GM21447 (cell line): Measurements from ENCODE around the gene GTF2A1L.
"Not testable (repeated sequence)": the region's sequence is repeated elsewhere in the genome, so short reads cannot be mapped to it uniquely, and the experiment has no call there.

ENCODE experiments used
- ATAC-seq: cut with Tn5 transposase; IDR thresholded peaks from one replicate; pipeline ENCODE4 v1.9.1; 2021; ENCODE audit not compliant: unreplicated experiment

Gene GTF2A1L

DNA sequence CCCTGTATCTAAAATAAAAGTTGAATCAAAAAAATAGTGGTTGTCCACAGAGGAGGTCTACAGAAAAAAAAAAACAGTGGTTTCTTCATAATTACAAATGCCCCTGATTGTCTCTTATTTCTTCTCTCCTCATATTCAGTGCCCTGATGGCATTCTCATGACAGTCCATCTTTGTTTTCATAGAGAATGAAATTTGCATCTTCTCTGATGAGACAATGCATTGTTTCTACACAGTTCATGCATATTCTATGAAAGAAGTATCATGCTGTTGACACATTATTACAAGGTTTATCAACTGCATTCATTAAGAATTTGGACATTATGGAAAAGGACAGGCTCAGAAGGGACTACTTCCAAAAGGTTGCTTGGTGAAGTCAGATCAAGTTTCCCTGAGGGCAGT lies 78.3 kb downstream of the GTF2A1L start:
- no peak for ATAC-seq

DNA sequence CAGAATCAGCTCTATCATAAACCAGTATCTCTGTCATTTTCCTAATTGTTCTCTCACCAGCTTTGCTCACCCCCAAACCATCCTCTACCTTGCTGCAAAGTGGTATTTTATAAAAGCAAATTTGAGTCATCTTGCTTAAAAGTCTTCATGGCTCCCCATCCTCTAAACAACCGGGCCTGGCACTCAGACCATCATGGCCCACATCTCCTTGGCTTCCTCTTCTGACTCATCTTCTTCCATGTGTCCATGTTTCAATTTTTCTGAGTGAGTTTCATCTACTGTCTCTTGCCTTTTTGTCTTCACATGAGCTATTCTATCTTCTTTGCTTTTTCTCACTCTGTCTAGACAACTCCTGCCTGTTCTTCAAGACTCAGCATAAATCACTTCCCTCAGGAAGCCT lies 79.2 kb downstream of the GTF2A1L start:
- ATAC-seq, result no peak

DNA sequence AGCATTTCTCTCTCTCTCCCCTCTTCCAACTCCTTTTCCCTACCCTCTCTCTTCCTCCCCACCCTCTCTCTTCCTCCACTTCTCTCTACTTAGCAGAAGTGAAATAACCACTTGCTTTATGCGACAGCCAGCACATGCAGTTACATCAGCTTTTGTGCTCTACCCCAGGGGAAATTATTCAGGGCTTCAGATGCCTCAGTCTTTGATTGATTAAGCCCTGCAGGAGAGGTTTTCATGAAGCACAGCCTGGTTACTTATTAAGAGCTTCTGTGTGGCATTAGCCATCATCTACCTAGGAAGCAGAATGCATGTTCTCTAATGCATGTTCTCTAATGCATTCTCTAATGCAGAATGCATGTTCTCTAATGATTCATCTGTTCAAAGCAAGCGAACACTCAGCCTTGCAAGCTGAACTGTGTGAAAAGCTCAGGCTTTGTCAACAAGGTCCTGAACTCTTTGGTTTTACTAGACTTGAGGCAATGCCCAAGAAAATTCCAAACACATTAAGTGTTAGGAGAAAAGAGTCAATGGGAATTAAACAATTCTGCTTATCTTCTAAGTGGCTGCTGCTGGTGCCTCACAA lies 81.8 kb downstream of the GTF2A1L start:
- ATAC-seq, result no peak

DNA sequence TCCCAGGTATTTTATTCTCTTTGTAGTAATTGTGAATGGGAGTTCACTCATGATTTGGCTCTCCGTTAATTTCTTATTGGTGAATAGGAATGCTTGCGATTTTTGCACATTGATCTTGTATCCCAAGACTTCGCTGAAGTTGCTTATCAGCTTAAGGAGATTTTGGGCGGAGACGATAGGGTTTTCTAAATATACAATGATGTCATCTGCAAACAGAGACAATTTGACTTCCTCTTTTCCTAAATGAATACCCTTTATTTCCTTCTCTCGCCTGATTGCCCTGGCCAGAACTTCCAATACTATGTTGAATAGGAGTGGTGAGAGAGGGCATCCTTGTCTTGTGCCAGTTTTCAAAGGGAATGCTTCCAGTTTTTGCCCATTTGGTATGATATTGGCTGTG lies 86.0 kb downstream of the GTF2A1L start:
- ATAC-seq, result not testable (repeated sequence)

DNA sequence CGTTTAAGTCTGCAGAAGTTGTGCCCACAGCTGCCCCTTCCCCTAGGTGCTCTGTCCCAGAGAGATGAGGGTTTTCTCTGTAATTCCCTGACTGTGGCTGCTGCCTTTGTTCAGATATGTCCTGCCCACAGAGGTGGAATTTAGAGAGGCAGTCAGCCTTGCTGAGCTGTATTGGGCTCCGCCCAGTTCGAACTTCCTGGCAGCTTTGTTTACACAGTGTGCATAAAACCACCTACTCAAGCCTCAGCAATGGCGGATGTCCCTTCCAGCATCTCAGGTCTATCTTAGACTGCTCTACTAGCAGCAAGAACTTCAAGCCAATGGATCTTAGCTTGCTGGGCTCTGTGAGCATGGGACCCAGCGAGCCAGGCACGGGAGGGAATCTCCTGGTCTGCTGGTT lies 89.8 kb downstream of the GTF2A1L start:
- ATAC-seq, result no peak

DNA sequence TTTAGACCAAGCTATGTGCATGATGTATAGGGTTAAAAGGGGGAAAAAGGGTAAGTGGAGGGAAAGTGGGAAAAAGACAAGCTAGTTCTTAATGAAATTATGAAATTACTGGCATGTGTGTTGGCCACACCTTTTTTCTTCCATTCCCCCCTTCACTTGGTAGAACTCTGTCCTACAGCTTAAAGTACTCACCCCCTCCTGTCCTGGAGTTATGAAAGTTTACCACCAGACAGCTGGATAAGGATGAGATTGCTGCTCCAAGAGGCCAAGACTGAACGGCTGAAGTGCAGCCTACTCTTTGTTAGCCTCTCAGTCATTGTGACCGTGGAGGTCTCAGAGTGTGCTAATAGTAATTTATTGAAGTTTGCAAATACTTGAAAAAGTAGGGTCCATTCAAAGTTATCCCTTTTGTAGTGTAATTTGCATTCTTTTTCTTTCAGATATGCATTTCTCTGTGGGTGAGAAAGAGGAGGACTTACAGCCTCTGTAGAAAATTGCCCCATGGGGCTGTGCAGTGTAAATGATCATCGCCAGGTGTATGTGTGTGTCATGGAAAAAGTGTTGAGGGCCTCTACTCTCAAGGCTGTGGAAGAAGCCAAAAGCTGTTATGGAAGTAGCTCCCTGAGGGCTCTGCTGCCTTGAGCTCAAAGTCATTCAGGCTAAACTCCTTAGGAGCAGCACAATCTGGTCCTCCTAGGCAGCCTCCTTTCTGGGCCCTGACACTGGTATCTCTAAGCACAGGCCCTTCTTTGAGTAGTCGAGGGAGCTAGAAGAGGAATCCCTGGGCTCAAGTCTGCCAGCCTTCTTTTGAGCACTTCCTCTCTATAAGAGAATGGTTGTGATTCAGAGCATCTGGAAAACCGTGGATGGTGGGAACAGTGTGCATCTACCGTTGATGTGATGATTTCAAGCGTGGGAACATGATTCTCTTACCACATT lies 91.7 kb downstream of the GTF2A1L start:
- ATAC-seq, result no peak

DNA sequence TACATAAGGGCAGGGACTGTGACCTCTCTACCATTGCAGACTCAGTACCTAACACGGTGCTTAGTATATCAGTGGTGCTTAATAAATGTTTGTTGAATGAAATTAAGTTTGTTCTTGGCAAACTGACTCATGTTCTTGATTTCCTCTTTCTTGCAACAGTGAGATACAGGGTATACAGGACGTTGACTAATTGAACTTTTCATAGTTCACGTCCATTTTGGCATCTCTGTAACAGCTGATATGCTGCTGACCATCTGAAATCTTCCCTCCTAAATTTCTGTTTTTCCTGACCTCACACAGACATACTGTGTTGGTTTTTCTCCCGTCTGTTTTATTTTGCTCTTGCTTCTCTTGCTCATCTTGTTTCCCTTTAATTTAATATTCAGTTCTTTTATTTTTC lies 93.7 kb downstream of the GTF2A1L start:
- ATAC-seq, result no peak

DNA sequence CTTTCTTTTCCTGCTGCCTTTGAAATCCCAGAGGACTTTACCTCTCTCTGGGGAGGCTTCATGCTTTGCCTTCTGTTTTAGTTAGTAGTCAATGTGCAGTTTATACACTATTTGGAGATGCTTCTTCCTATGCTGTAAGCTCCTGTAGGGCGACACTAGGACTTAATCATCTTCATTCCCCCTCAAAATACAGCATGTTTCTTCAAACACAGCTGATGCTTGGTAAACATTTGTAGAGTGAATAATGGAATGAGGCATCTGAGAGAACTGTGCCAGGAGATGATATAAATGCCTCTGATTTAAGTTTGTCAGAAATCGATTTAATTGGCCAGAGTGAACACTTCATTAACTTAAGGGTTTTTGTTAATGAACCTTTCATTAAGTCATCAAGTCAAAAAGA lies 94.5 kb downstream of the GTF2A1L start:
- no peak for ATAC-seq

DNA sequence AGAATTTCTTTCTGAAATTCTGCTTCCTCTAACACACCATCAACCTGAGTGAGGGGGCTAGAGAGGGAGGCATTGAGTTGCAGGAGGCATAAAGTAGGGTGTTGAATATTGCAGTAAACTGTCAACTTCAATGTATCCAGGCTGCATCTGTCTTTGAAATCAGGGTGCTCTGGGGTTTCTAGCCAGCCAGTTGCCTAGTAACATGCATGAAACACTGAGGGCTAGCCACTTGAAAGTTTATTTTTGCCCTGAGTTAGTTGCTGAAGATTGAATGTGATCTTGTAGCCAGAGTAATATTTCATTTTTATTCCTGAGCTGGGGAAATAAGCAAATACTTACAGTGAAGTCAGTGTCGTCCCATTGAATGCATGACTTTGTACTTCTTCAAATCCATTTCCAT lies 96.0 kb downstream of the GTF2A1L start:
- ATAC-seq, result no peak

DNA sequence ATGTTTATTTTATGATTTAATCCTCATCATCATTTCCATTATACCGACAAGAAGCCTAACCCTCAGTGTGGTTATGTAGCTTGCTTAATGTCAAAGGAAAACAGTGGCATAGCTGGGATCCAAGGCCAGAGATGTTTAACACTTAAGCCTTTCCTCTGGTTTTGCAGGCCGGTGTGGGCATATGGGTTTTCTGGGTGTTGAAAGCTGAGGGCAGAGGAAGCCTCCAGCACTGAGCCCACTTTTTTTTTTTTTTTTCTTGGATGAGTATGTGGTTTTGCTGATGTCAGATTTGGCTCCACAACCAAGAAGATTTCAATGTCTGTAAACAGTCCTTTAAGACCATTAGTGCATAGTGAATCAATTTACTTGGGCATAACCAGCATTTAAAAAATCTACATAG lies 96.6 kb downstream of the GTF2A1L start:
- ATAC-seq, result no peak

DNA sequence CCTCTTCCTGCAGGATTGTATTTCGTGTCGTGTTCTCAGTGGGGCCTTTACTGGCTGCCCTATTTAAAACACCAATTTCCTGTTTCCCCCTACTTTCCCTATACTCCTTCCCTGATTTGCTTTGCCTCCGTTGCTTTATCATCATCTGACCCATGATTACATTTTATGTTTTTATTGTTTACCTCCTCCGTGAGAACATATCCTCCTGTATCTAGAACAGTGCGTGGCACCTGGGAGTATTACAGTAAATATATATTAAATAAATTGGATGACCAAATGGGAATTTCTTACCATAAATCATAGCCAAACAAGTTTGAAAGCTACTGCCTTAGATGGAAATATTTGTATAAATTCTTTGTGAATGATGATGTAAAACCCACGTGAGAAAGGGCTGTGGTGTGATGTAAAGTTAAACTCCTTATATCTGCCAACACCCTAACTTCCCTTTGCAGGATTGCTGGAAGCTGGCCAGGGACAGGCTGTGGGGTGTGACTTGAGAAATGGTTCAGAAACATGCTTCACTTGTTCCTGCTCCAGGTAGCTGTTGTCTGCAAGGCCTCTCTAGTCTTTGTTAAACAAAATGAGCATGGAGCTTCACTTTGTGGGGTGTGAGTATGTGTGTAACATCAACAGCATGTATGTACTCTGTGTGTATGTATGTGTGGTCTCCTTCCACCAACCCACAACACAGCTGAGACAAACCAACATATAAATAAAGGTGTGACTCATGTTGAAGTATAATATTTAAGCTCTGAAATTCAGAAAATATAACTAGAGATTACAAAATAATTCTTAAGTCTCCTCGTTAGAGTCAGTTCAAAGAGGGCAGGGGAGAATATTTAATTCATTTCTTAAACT lies 97.6 kb downstream of the GTF2A1L start:
- ATAC-seq, result no peak

DNA sequence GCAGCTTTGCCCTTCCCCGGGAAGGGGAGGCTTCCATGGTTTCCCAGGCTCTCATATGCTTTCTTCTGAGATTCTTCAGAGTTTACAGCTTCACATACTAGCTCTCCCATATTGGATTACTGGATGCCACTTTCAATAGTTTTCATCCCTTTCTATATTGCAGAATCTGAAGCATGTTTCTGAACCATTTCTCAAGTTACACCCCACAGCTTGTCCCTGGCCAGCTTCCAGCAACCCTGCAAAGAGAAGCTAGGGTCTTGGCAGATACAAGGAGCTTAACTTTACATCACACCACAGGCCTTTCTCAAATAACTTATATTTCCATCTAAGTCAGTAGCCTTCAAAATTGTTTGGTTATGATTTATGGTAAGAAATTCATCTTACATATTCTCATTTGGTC lies 98.3 kb downstream of the GTF2A1L start:
- no peak for ATAC-seq

DNA sequence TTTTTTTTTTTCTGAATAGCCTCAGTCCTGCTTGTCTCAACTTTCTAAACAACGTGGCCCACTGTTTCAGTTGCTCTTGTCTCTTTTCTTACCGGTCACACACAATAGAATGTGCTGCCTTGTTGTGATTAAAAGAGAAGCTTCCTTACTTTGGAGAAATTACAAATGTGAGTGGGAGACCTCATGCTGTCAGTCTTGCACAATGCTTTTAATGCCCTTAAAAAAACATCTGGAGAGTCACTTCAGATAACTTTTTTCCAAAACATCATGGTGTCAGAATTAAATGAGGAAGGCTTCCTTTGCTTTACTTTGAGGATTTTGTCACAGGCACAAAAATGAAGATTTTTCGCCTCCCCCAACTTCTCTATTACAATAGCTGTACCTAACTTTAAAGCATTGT lies 100.2 kb downstream of the GTF2A1L start:
- no peak for ATAC-seq

DNA sequence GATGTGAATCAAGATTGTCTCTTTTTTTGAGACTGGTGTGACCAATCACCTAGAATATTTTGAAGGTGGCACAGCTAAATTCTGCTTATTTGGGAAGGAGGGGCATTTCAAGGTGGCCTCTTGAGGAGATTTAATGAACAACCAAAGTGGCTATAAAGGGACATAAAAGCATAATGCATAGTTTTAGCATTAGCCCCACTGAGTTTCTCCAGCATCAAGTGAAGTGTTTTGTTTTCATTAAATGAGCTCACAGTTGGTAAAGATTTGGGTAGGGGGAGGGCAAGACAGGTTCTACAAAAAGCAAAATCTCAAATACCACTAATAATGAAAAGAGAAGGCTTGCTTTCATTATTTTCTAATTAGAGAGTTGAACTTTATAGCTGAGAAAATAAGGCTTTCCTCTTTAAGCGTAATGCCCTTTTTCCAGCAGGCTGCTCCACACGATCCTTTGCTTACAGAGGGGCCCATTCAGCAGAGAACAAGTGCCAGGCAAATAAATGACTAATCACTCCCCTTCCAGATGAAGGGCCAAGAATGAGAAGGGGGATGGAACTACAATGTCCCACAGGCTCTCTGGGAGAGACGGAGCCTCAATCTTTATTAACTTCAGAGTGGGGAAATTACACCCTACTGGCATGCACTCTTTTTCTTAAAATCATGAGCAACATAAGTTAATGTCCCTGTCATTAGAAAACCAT lies 102.0 kb downstream of the GTF2A1L start:
- no peak for ATAC-seq

DNA sequence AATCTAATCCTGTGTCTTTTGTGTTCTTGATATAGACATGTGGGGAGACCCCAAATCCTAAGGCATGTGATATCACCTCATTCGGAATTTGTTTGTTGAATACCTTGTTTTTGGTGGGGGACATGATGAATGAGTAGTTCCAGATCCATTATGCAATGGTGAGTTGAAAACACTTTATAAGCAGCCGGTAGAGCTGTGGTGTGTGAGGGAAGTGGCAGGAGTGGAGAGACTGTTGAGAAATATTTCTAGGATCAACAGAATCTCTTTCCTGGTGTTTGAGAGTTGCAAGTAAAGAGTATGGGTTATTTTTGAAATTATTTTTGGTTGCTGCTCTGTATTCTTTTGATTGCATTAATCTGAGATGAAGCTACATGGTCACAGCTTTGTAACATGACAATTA lies 103.5 kb downstream of the GTF2A1L start:
- no peak for ATAC-seq

DNA sequence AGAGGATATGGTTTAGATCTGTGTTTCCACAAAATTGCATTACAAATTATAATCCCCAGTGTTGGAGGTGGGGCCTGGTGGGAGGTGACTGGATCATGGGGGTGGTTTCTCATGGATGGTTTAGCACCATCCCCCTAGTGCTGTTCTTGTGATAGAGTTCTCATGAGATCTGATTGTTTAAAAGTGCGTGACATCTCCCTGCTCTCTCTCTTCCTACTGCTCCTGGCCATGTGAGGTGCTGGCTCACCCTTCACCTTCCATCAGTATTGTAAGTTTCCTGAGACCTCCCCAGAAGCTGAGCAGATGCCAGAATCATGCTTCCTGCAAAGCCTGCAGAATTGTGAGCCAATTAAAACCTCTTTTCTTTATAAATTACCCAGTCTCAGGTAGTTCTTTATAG lies 104.7 kb downstream of the GTF2A1L start:
- ATAC-seq, result no peak

DNA sequence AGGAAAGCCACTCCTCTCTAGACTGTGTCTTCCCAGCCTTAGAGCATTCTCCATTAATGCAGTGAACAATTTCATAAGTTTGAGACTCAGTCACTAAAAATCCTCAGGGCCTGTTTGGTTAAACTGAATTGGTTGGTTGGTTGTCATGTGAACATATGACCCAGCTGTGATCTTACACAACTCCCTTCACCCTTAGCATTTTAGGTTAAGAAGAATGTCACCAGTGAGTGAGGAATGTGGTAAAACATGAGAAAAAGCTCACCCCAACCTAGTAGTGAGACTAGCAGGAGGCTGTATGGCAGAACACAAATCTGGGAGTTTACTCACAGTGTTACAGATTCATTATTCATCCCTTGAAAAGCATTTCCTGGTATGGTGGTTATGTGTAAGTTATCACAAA lies 105.5 kb downstream of the GTF2A1L start:
- no peak for ATAC-seq

DNA sequence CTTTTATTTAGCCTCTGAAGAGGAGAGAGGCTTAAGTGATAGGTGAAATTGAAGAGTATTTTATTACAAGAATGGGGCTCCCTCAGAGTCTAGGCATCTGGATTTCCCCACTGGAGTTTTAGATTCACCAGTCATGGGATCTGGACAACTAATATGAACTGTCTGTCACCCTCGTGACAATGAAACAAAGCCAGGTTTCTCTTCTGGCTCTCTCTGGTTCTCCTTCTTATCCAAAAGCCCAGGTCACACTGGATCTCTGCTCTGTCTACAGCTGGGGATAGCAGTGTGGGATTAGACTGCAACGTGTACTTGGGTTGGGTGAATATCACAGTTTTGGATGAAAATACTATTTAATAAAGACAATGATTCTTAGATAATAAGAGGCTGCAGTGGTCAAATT lies 106.6 kb downstream of the GTF2A1L start:
- no peak for ATAC-seq

DNA sequence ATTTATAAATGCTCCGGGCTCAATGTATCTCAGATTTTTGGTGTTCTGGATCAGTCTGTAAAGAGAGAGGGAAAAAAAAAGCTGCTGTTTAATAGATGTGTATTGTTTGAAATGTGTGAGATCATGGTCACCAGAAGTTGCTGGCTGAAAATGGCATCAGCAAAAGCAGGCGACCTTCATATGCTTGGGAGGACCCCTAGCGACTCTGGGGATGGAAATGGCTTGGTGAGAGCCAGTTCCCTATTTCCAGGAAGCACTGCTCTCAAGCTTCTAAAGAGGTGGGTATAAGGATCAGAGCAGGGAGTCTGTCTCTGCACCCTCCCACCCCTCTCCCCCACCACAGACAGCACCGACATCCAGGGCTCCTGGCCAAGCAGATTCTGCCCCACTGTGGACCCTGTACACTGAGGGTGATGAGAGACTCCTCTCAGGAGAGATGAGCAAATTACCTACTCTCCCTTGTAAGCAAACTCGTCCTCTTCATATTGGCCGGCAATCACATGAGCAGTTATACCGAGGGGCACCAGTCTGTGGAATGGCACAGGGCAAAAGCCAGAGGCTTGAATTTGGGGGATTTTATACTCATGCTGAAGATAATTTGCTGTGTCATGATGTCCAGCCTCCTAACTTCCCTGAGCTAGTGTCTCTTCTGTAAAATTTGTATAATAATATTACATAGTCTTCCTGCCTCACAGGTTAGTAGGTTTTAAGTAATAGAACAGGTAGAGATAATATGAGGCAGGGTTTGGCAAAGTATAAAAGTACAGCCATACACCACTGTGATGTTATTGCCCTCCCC lies 108.2 kb downstream of the GTF2A1L start:
- ATAC-seq, result no peak

DNA sequence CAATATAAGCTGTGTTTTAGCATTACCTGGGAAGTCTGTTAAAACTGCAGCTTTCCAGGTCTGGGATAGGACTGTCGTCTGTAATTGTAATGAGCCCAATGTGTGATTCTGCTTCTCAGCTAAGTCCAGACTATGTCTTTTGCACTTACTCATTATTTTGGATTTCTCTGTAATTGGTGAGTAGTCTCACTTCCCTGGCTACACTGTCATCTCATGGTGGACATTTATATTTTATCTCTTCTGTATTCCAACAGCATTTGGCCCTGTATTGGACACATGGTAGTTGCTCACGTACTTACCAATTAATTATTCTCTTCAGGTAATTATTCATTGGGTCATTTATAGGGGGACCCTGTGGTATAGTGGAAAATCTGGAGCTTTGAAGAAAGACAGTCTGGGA lies 109.9 kb downstream of the GTF2A1L start:
- ATAC-seq, result no peak
